ENCODE data around the gene FAM118A. TPM values are rescaled to one million over a fixed set of nuclear protein-coding genes. Genes with fewer than 3 reads are reported as not detected.

The FAM118A gene
- total RNA-seq, 2 donors from 2014 or later: 54.4 to 244 TPM

- H3K9me3 ChIP-seq: no peaks in the 10 kb centered on the region
- ATAC-seq (ENCODE audit: insufficient number of reproducible peaks, low FRiP score, low read depth) (no peak), DNase-seq (ENCODE audit: low spot score) (no peak)
These were observed 66.3 kb downstream of the FAM118A start for GRCh38 chr22:45376009-45376408.

DNA sequence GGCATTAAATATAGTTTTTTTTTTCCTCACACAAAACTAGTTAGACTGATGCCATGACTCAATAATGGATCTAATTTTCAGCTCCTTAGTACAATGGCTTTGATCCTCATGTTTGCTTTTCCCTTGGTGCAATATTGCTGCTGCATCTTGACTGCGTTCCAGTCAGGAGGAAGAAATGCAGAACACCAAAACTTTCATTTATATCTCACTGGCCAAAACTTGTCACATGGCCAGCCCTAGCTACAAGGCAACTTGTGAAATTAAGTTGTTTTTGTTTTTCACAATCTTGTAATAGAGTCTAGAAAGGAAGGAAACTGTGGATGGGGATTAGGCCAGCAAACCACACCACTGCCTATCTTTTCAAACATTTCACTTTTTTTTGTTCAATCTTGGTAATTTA, 67.0 kb downstream of the FAM118A start:
- DNase-seq (ENCODE audit: low spot score): no peak
- Histone ChIP-seq H3K4me1 (ENCODE audit: control insufficient read depth in 1 of 2, low read depth in 2 of 2) (no peaks in the 10 kb centered on the region), H3K36me3 (no peaks in the 10 kb centered on the region), H3K4me3 (no peak overlapping the region), H3K9me3 (no peaks in the 10 kb centered on the region), H3K27me3 (replicated peaks; ENCODE audit: insufficient read depth) (no peaks in the 10 kb centered on the region), H3K27ac (no peak overlapping the region)
- ATAC-seq (ENCODE audit: insufficient number of reproducible peaks, low FRiP score, low read depth): no peak
- TF ChIP-seq, protein P1, sequence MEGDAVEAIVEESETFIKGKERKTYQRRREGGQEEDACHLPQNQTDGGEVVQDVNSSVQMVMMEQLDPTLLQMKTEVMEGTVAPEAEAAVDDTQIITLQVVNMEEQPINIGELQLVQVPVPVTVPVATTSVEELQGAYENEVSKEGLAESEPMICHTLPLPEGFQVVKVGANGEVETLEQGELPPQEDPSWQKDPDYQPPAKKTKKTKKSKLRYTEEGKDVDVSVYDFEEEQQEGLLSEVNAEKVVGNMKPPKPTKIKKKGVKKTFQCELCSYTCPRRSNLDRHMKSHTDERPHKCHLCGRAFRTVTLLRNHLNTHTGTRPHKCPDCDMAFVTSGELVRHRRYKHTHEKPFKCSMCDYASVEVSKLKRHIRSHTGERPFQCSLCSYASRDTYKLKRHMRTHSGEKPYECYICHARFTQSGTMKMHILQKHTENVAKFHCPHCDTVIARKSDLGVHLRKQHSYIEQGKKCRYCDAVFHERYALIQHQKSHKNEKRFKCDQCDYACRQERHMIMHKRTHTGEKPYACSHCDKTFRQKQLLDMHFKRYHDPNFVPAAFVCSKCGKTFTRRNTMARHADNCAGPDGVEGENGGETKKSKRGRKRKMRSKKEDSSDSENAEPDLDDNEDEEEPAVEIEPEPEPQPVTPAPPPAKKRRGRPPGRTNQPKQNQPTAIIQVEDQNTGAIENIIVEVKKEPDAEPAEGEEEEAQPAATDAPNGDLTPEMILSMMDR (IDR thresholded peaks at IDR 0.05): no peak

More at GRCh38 chr22:45376009-45376408, 66.3 kb downstream of the FAM118A start:
- Histone ChIP-seq H3K27me3 (replicated peaks; ENCODE audit: insufficient read depth) (no peaks in the 10 kb centered on the region), H3K4me3 (no peak overlapping the region), H3K36me3 (no peaks in the 10 kb centered on the region), H3K4me1 (ENCODE audit: control insufficient read depth in 1 of 2, low read depth in 2 of 2) (no peaks in the 10 kb centered on the region), H3K27ac (no peak overlapping the region)
- TF ChIP-seq, protein P1 (IDR thresholded peaks at IDR 0.05): no peak

GRCh38 chr22:45381348-45381747, 71.6 kb downstream of the FAM118A start:
- Histone ChIP-seq H3K27ac (no peak overlapping the region), H3K27me3 (replicated peaks; ENCODE audit: insufficient read depth) (no peaks in the 10 kb centered on the region), H3K9me3 (no peaks in the 10 kb centered on the region), H3K36me3 (no peaks in the 10 kb centered on the region), H3K4me3 (no peak overlapping the region), H3K4me1 (ENCODE audit: control insufficient read depth in 1 of 2, low read depth in 2 of 2) (no peaks in the 10 kb centered on the region)
- no peak for DNase-seq (ENCODE audit: low spot score)
- ATAC-seq (ENCODE audit: insufficient number of reproducible peaks, low FRiP score, low read depth): no peak
- TF ChIP-seq, protein P1 (IDR thresholded peaks at IDR 0.05): no peak

DNA sequence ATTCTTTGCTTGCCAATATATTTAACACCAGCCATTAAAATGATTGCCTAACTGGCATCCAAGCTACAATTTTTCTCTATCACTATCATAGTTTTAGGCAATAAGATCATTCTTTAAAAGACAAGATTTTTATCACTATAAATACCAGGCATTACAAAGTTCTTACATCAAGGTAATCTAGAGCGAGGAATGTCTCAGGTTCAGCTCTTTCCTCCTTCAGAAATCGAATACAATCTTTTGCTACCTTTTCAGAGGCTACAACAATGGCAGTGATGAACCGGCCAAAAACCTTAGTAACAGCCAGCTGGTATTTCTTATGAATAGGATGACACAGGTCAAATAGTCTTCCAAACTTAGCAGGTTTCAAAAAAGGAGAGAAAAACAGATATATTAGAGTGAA, 79.8 kb downstream of the FAM118A start:
- ATAC-seq (ENCODE audit: insufficient number of reproducible peaks, low FRiP score, low read depth) (no peak), DNase-seq (ENCODE audit: low spot score) (no peak)
- H3K27ac ChIP-seq: no peak overlapping the region
- no peaks in the 10 kb centered on the region for H3K36me3 ChIP-seq
- H3K4me1 ChIP-seq (ENCODE audit: control insufficient read depth in 1 of 2, low read depth in 2 of 2): no peaks in the 10 kb centered on the region
- no peaks in the 10 kb centered on the region for H3K27me3 ChIP-seq (replicated peaks; ENCODE audit: insufficient read depth)
- H3K9me3 ChIP-seq: no peaks in the 10 kb centered on the region
- no peak overlapping the region for H3K4me3 ChIP-seq
- TF ChIP-seq, protein P1 (IDR thresholded peaks at IDR 0.05): no peak

Other genes starting within 250 kb of the FAM118A start
- gene NUP50, start 146.0 kb upstream of the FAM118A start, total RNA-seq: 10 to 100 TPM; 27.8 to 31.6 TPM
- 10 to 100 TPM; 76.9 to 99.1 TPM for gene KIAA0930, start 69.0 kb upstream of the FAM118A start, total RNA-seq
- not detected for gene UPK3A, start 25.0 kb upstream of the FAM118A start, total RNA-seq
- gene SMC1B, start 103.7 kb downstream of the FAM118A start, total RNA-seq: not detected
- gene RIBC2, start 103.8 kb downstream of the FAM118A start, total RNA-seq: 1 to 10 TPM in 1 of 2 donors, not detected in 1; 5.1 TPM
- gene FBLN1, start 192.9 kb downstream of the FAM118A start, total RNA-seq: 100 to 1,000 TPM; 587 to 972 TPM